ENCODE results near the gene ALKAL2.

DNA sequence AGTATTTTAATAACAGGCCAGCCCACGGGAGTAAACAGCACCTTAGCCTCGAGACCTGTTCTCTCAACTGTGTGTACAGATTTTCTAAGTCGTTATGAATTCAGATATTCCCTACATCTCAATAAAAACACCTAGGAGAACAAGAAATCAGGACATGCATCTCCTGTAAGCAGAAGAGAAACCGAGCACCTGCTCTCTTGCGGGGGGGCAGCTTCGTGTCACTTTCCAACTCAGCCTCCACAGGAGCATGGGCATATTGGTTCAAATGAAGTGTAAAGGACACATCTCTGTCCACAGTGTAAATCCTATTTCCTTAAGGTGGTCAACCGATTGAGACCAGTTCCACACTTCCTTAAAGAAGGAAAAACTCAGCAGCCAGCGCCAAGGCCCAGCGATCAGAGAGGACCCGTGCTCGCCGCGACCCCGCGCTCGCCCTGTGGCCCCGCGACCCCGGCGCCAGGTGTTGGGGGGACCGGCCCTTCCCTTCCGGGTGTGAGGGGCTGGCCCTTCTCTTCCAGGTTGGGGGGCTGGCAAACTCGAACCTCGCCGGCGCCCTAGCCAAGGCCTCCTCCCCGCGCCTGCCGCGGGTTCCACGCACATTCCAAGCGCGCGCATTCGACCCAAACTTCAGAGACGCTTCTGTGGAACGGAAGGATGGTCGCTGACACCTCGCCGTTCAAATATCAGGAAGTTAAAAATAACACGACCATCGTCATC is 24.7 kb downstream of the ALKAL2 start:
- TF ChIP-seq, protein P1, sequence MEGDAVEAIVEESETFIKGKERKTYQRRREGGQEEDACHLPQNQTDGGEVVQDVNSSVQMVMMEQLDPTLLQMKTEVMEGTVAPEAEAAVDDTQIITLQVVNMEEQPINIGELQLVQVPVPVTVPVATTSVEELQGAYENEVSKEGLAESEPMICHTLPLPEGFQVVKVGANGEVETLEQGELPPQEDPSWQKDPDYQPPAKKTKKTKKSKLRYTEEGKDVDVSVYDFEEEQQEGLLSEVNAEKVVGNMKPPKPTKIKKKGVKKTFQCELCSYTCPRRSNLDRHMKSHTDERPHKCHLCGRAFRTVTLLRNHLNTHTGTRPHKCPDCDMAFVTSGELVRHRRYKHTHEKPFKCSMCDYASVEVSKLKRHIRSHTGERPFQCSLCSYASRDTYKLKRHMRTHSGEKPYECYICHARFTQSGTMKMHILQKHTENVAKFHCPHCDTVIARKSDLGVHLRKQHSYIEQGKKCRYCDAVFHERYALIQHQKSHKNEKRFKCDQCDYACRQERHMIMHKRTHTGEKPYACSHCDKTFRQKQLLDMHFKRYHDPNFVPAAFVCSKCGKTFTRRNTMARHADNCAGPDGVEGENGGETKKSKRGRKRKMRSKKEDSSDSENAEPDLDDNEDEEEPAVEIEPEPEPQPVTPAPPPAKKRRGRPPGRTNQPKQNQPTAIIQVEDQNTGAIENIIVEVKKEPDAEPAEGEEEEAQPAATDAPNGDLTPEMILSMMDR (IDR thresholded peaks at IDR 0.05): no peak
- TF ChIP-seq POLR2A (IDR thresholded peaks at IDR 0.05): no peak
